ENCODE results near the gene GFY. TPM values are rescaled to one million over a fixed set of nuclear protein-coding genes. Genes with fewer than 3 reads are reported as not detected.
A peak's percentile ranks its signal among the peaks of the same experiment; 100 is the strongest.
"Not testable (repeated sequence)": the region's sequence is repeated elsewhere in the genome, so short reads cannot be mapped to it uniquely, and the experiment has no call there.

Gene GFY
- total RNA-seq, 1 experiment from 2014 or later = not detected

GRCh38 chr19:49438261-49438660 is 13.1 kb downstream of the GFY start:
- in situ Hi-C loops (cut with HindIII; ENCODE audit: low pct_unique_long_range_greater_than_20kb, low sequenced_read_pairs) = no loop called here
- no peak for DNase-seq (ENCODE audit: low read depth)

GRCh38 chr19:49439836-49440235 is 14.6 kb downstream of the GFY start:
- in situ Hi-C loops (cut with HindIII; ENCODE audit: low pct_unique_long_range_greater_than_20kb, low sequenced_read_pairs) = no loop called here

GRCh38 chr19:49440439-49441209 is 15.4 kb downstream of the GFY start:
- in situ Hi-C loops (cut with HindIII; ENCODE audit: low pct_unique_long_range_greater_than_20kb, low sequenced_read_pairs) = no loop called here
- DNase-seq (ENCODE audit: low read depth) = no peak

More at GRCh38 chr19:49439836-49440235, 14.6 kb downstream of the GFY start:
- DNase-seq (ENCODE audit: low read depth) = no peak

- in situ Hi-C loops (cut with HindIII; ENCODE audit: low pct_unique_long_range_greater_than_20kb, low sequenced_read_pairs) = no loop called here
- no peak for DNase-seq (ENCODE audit: low read depth)
Measured at GRCh38 chr19:49441210-49441959, 16.2 kb downstream of the GFY start, which contains the start of gene SLC17A7. Gene SLC17A7, minus strand, starts transcription at chr19:49441527. Its CDS starts 148 bp downstream, at chr19:49441379.

GRCh38 chr19:49441960-49442350 is 16.8 kb downstream of the GFY start:
- DNase-seq (ENCODE audit: low read depth) = no peak
- in situ Hi-C loops (cut with HindIII; ENCODE audit: low pct_unique_long_range_greater_than_20kb, low sequenced_read_pairs) = no loop called here

DNA sequence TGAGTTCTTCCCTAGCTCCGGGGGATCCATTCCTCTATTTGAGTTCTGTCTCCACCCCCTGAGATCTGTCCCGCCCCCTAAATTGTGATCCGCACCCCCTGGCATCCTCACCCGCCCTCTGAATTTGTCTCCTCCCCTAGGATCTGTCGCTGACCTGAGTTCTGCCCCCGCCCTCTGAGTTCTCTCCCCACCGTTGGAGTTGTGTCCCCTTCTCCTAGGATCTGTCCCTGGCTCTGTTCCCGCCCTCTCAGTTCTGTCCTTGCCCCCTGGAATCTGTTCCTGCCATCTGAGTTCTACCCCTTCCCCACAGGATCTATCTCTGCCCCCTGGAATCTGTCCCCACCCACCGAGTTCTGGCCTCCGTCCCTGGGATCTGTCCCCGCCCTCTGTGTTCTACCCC is 17.2 kb downstream of the GFY start:
- in situ Hi-C loops (cut with HindIII; ENCODE audit: low pct_unique_long_range_greater_than_20kb, low sequenced_read_pairs) = no loop called here
- no peak for DNase-seq (ENCODE audit: low read depth)

- peak; percentile 89 for DNase-seq (ENCODE audit: low read depth)
- in situ Hi-C loops (cut with HindIII; ENCODE audit: low pct_unique_long_range_greater_than_20kb, low sequenced_read_pairs) = no loop called here
Measured at GRCh38 chr19:49442771-49443365, 17.7 kb downstream of the GFY start.

GRCh38 chr19:49443366-49444099 is 18.3 kb downstream of the GFY start:
- in situ Hi-C loops (cut with HindIII; ENCODE audit: low pct_unique_long_range_greater_than_20kb, low sequenced_read_pairs) = no loop called here
- DNase-seq (ENCODE audit: low read depth) = peak; percentile 97

DNA sequence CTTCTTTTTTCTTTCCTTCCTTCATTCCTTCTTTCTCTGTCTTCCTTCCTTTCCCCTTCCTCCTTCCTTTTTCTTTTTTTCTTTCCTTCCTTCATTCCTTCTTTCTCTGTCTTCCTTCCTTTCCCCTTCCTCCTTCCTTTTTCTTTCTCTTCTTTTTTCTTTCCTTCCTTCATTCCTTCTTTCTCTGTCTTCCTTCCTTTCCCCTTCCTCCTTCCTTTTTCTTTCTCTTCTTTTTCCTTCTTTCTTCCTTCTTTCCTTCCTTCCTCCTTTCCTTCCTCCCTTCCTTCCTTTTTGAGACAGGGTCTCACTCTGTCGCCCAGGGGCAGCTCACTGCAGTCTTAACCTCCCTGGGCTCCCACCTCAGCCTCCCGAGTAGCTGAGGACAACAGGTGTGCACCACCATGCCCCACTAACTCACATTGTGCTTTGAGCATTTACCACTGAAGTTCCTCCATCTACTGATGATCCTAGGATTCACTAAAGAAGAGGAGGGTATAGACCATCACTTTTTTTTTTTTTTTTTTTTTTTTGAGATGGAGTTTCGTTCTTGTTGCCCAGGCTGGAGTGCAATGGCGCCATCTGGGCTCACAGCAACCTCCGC is 19.0 kb downstream of the GFY start:
- DNase-seq (ENCODE audit: low read depth); in situ Hi-C loops (cut with HindIII; ENCODE audit: low pct_unique_long_range_greater_than_20kb, low sequenced_read_pairs): not testable (repeated sequence)

DNA sequence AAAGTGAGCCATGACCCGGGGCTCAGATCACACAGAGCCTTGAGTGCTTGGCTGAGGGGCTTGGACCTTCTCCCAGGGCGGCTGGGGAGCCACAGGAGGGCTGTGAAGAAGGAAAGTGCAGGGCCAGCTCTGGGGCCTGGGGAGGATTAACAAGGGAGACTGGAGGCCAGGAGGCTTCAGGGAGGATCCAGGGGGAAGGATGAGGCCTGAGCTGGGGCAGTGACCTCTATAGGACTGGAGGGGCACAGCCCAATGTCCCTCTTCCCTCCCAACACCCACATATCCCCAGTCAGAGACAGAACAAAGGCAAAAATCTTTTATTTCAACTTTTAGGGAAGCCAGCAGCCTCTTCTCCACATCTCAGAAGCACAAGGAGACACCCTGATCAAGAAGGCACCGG is 20.8 kb downstream of the GFY start:
- no peak for DNase-seq (ENCODE audit: low read depth)
- in situ Hi-C loops (cut with HindIII; ENCODE audit: low pct_unique_long_range_greater_than_20kb, low sequenced_read_pairs) = no loop called here

- in situ Hi-C loops (cut with HindIII; ENCODE audit: low pct_unique_long_range_greater_than_20kb, low sequenced_read_pairs) = no loop called here
- no peak for DNase-seq (ENCODE audit: low read depth)
Measured at GRCh38 chr19:49447485-49448431, 22.6 kb downstream of the GFY start.

DNA sequence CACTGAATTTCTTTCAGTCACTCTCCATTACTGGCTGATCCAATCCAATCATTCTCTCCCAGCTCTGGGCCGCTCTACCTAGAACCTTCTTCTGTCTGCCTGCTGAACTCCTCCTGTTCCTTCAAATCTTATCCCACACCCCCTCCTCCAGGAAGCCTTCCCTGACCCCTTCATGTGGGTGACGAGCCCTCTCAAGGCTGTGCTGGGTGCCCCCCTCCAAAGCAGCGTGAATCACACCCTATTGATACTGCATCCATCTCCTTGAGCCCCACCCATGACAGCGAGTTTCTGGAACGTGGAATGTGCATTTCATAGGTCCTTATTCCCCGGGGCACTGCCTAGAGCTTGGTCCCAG is 23.2 kb downstream of the GFY start:
- in situ Hi-C loops (cut with HindIII; ENCODE audit: low pct_unique_long_range_greater_than_20kb, low sequenced_read_pairs) = no loop called here
- no peak for DNase-seq (ENCODE audit: low read depth)

GRCh38 chr19:49450405-49450804 is 25.2 kb downstream of the GFY start:
- in situ Hi-C loops (cut with HindIII; ENCODE audit: low pct_unique_long_range_greater_than_20kb, low sequenced_read_pairs) = no loop called here
- DNase-seq (ENCODE audit: low read depth) = no peak

DNA sequence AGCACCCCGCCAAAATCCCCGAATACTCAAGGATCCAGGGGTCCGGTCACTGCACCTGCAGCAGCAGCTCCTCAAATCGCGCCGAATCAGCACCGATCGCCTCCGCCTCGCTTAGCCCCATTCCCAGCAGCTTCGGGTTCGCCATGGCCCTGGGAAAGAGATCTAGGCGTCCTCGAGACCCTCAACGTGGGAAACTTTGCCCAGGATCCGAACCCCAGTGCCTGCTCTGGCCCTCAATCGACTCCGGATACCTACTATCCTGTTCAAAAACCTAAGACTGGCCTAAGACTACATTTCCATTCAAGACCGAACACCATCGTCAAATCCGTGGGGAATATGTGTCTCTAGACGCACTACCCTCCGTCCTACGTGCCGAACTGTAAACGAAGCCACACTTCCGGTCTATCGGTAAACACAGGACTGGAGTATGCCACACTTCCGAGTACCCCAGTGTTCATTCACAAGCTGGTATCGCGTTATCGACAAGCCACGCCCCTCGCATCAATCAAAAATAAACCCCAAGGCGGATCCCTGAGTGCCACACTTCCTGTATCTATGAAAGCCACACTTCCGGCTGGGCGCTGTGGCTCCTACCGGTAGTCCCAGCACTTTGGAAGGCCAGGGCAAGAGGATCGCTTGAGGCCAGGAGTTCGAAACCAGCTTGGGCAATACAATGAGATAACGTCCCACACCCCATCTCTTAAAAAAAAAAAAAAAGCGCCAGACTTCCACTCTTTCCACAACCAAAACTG is 26.4 kb downstream of the GFY start, which contains the start of gene PIH1D1:
Gene PIH1D1 (minus strand): TSS at position 385 of the 752 bp plus-strand sequence. CDS start 240 bp downstream, at position 145.
- in situ Hi-C loops (cut with HindIII; ENCODE audit: low pct_unique_long_range_greater_than_20kb, low sequenced_read_pairs) = no loop called here

DNA sequence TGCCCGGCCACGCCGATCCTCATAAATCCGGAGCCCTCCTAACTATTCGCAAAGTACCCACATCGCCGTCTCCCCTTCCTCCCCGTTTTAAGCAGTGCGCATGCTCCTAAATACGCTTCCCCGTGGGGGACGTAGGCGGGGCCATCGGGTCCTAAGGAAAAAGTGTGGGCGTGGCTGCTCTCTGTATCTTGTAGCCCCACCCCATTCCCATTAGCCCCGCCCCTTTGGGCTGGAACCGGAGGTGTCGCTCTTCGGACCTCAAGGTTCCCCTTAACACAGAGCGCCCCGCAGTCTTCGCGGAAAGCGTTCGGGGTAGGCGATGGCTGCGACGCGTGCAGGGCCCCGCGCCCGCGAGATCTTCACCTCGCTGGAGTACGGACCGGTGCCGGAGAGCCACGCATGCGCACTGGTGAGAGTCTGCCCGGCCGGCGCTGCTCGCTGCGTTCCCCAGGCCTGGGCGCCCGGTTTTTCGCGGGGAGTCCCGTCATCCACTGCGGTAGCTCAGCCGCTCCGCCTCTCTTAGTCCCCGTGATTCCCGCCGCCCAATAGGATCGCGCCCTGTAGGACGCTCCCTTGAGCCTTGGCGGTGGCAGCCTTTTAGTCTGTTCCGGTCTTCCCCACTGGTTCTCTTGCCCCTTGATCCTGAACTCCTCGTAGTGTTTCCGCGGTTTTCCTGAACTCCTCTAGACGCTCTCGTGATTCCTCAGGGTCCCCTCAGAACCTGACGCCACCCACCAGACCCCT is 28.0 kb downstream of the GFY start, which contains the start of gene ALDH16A1:
Gene ALDH16A1 (plus strand): TSS at position 213 of the 744 bp plus-strand sequence. CDS start 107 bp downstream, at position 320.
- DNase-seq (ENCODE audit: low read depth) = peak; percentile 98
- in situ Hi-C loops (cut with HindIII; ENCODE audit: low pct_unique_long_range_greater_than_20kb, low sequenced_read_pairs) = no loop called here

More for the DNA sequence above, 26.4 kb downstream of the GFY start, which contains the start of gene PIH1D1:
- DNase-seq (ENCODE audit: low read depth) = peak; percentile 98
